Stimulated activated CD8-positive, alpha-beta memory T cell treated with anti-CD3 and anti-CD28 coated beads, Interleukin-15, amount 100 ng/mL, for 4 hours (primary cell): ENCODE results near the gene PLEKHG3.

Experiments
- DNase-seq, 2 donors: peaks; one replicate each; pipeline ENCODE4 v3.0.0-alpha.2; 2020; ENCODE audit warnings: low read depth in 2 of 2

PLEKHG3 gene

GRCh38 chr14:64726585-64726890 is 22.3 kb downstream of the PLEKHG3 start:
- no peak for DNase-seq

GRCh38 chr14:64727551-64728071 is 23.4 kb downstream of the PLEKHG3 start:
- DNase-seq = no peak

- no peak for DNase-seq
Measured at GRCh38 chr14:64728106-64728505, 23.9 kb downstream of the PLEKHG3 start.

- DNase-seq = no peak
Measured at GRCh38 chr14:64728856-64729255, 24.6 kb downstream of the PLEKHG3 start.

- DNase-seq = no peak
Measured at GRCh38 chr14:64729386-64730060, 25.3 kb downstream of the PLEKHG3 start.

- DNase-seq = no peak
Measured at GRCh38 chr14:64730061-64730440, 25.8 kb downstream of the PLEKHG3 start.

GRCh38 chr14:64730681-64731080 is 26.5 kb downstream of the PLEKHG3 start:
- no peak for DNase-seq

- DNase-seq = no peak
Measured at GRCh38 chr14:64731141-64731581, 26.9 kb downstream of the PLEKHG3 start.

GRCh38 chr14:64732066-64732465 is 27.8 kb downstream of the PLEKHG3 start:
- no peak for DNase-seq

- no peak for DNase-seq
Measured at GRCh38 chr14:64732536-64733120, 28.4 kb downstream of the PLEKHG3 start.

- no peak for DNase-seq
Measured at GRCh38 chr14:64733321-64733720, 29.1 kb downstream of the PLEKHG3 start.

GRCh38 chr14:64733899-64734298 is 29.7 kb downstream of the PLEKHG3 start:
- no peak for DNase-seq

GRCh38 chr14:64734990-64735389 is 30.8 kb downstream of the PLEKHG3 start:
- DNase-seq = no peak

- no peak for DNase-seq
Measured at GRCh38 chr14:64736271-64737169, 32.3 kb downstream of the PLEKHG3 start.

GRCh38 chr14:64737391-64738280 is 33.4 kb downstream of the PLEKHG3 start:
- DNase-seq = no peak

- DNase-seq = no peak
Measured at GRCh38 chr14:64738281-64738804, 34.1 kb downstream of the PLEKHG3 start.

GRCh38 chr14:64741200-64741599 is 37.0 kb downstream of the PLEKHG3 start:
- no peak for DNase-seq

- DNase-seq = no peak
Measured at GRCh38 chr14:64741961-64742360, 37.7 kb downstream of the PLEKHG3 start.

- DNase-seq = no peak
Measured at GRCh38 chr14:64743061-64743460, 38.8 kb downstream of the PLEKHG3 start.

- no peak for DNase-seq
Measured at GRCh38 chr14:64745511-64746091, 41.4 kb downstream of the PLEKHG3 start.
